Brain pericyte (primary cell): ENCODE results near the gene TLDC2.
"Not testable (repeated sequence)": the region's sequence is repeated elsewhere in the genome, so short reads cannot be mapped to it uniquely, and the experiment has no call there.

Experiments
- DNase-seq: peaks from one replicate; pipeline ENCODE4 v3.0.0-alpha.2; 2012; ENCODE audit warnings: low read depth, low spot score

Gene TLDC2

GRCh38 chr20:36866681-36867495 is 9.1 kb upstream of the TLDC2 start:
- no peak for DNase-seq

GRCh38 chr20:36871640-36872570 is 4.0 kb upstream of the TLDC2 start:
- DNase-seq: no peak

GRCh38 chr20:36872852-36873251 is 3.1 kb upstream of the TLDC2 start:
- no peak for DNase-seq

GRCh38 chr20:36873498-36874189 is 2.3 kb upstream of the TLDC2 start:
- DNase-seq: no peak

DNA sequence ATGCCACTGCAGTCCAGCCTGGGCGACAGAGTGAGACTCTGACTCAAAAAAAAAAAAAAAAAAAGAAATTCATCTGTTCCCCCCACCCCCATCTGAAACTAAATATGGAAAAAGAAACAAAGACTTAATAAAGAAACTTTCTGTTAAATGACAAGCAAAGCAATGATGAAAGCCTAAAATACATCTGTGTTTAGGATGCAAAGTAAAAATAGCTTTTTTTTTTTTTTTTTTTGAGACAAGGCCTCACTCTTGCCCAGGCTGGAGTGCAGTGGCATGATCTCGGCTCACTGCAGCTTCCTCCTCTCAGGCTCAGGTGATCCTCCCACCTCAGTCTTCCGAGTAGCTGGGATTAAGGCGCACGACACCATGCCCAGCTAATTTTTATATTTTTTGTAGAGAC is 845 bp upstream of the TLDC2 start:
- not testable (repeated sequence) for DNase-seq

DNA sequence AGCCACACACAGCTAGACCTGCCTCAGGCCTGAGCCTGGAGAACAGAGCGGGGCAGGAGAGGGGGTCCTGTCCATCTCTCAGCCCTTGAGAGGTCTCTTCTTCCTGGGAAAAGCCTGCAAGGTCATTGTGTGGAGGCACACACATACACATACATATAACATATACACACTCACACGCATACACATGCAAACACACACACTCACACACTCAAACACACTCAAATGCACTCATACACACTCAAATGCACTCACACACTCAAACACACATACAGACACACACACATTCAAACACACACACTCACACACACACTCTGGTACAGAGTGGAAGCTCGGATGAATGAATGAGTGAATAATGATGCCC is 515 bp downstream of the TLDC2 start:
- DNase-seq: no peak

- no peak for DNase-seq
Measured at GRCh38 chr20:36878941-36879340, 3.0 kb downstream of the TLDC2 start.

DNA sequence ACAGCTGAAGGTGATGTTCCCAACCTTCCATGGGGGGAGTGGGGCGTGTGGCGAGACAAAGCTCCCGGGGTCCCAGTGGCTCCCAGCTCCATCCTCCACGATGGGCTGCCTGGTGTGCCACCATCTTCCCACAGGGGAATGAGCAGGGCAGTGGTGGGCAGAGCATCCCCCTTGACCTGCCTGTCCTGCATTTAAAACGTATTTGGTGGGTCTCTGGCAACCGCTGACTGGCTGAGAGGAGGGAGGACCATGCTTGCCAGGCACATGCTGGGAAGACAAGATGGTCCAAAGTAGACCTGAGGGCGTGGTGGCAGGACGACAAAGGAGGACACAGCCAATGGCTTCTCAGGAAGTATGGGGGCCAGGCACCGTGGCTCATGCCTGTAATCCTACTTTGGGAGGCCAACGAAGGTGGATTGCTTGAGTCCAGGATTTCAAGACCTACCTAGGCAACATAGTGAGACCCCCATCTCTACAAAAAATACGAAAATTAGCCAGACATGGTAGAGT is 4.9 kb downstream of the TLDC2 start:
- no peak for DNase-seq

DNA sequence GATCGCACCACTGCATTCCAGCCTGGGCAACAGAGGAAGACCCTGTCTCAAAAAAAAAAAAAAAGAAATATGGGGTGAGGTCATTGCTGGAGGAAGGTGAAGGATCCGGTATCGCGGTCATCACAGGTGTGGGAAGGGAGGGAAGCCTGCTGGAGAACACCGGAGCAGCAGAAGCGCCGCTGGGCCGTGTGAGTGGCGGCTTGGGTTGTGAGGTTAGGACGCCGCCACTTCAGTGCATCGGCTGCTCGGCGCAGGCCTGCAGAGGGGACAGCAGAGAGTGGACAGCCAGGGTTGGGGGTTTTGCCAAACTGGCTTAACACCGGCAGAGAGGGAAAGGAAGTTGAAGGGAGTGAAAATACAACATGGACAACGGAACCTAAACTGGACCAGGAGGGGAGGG is 5.4 kb downstream of the TLDC2 start:
- DNase-seq: no peak

DNA sequence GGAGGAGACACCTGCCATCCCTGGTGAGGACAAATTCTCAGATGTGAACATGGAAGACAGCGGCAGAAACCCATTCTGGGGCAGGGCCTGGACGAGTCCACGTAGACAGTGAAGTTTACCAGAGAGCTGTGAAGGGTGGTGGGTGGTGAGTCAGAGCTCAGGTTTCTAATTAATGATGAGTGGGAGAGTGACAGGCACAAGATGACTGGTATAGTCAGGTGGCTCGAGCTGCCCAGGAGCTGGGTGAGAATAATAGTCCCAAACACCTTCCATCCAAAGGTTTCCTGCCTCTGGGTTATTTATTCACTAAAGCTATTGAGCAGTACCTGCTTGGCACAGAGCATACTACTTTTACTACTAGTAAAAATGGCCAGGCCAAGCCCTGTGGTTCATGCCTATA is 6.0 kb downstream of the TLDC2 start:
- no peak for DNase-seq

DNA sequence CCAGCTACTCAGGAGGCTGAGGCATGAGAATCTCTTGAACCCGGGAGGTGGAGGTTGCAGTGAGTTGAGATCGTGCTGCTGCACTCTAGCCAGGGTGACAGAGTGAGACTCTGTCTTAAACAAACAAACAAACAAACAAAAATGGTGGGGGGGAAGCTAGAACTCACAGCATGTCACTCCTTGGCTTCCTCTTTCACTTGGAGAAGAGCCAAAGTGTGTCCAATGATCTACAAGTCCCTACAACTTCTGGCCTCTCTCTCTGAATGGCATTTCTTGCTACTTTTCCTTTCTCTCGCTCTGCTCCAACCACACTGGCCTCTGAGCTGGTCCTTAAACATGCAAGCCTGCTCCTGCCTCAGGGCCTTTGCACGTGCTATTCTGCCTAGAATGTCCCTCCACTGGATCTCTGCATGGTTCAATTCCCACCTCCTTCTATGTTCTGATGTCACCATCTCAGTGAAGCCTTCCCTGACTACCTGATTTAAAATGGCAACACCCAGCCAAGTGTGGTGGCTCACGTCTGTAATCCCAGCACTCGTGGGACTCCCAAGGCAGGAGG is 8.1 kb downstream of the TLDC2 start:
- no peak for DNase-seq

DNA sequence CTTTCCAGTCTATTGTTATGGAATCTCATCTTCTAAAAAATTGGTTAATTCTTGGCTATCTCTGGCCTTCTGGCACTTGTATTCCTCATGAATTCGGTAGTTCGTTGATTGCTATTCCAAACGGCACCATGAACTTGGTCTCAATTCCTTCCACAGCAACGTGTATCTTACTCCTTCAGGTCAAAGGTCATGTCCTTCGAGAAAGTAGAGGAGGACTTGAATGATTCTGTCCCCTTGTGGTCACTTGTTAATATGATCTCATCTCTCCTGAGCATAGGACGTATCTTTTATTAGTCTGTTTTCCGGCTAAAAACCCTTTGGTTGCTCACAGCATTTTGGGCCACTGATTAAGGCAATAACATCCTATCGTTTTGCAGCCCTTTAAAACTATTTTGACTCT is 9.4 kb downstream of the TLDC2 start:
- DNase-seq: no peak

DNA sequence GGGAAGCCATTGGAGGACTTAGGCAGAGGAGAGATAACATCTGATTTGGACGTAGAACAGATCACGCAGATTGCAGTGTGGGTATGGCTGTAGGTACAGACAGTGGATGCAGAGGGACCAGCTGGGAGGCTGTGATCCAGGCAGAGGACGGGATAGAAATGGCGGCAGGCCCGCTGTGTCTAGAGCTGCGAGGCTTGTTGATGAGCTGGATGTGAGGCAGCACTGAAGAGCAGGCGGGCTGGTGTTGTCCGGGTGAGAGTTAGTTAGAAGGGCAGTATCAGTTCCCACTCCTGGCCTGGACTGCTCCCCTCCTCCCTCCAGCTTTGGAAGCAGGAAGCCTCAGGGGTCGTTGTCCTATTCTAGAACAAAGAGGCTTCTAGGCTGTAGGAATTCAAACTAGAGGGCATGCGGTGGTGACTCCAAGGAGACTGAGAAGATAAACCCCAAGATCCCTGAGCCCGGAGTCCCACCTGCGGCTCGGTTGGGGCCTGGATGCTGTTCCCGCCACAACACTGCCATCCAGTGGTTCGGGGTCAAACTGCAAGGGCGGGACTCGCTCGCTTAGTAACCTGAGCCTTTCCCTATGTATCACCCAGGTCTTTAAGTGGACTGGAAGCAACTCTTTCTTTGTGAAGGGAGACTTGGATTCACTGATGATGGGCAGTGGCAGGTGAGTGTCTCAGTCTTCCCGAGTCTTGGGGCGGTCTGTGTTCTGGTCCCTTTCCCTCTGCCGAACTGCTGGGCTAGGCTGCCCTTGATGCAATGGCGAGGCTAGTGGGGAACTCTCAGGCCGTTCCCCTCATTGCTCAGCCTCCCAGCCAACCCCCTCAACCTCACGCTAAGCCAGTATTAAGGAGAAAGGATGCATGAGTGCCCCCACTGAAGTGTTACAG is 11.2 kb downstream of the TLDC2 start:
- peak; percentile 61 for DNase-seq

- no peak for DNase-seq
Measured at GRCh38 chr20:36887752-36888090, 11.8 kb downstream of the TLDC2 start.

- DNase-seq: no peak
Measured at GRCh38 chr20:36888880-36889516, 13.1 kb downstream of the TLDC2 start.

- DNase-seq: no peak
Measured at GRCh38 chr20:36890586-36890985, 14.6 kb downstream of the TLDC2 start.

DNA sequence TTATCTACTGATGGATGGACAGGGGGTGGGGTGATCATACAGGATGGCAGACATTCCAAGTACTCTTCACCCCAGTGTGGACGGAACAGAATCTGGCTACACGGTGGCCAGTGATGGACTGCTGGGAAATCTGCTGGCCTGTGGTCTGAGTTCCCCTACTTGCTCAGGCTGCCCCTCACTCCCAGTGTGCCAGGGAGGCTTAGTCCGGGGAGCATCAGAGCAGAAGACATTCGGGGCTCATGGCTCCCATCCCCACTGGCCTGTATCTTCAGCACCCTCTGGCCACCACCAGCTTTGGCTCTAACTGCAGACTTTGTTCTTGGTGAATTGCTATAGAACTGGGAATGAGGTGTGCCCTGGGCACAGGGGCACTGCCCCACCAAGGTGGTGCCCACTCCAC is 15.3 kb downstream of the TLDC2 start:
- no peak for DNase-seq

GRCh38 chr20:36893801-36894200 is 17.9 kb downstream of the TLDC2 start:
- DNase-seq: no peak

GRCh38 chr20:36895036-36895435 is 19.1 kb downstream of the TLDC2 start:
- no peak for DNase-seq

DNA sequence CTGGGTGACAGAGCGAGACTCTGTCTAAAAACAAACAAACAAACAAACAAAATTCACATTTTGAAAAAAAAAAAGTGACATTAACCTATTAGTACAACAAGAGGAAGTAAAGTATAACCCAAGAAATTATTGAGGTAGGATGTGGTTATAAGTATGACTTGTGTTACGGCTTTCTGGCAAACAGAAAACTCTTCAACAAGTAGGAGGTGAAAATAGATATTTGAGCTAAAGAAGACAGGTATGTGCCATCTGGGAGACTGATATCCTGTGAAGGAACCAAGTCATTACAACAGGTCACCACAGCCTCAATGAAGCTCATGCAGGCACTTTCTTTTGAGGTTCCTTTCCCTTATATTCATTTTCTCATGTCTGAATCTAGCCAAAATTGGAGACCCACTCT is 28.8 kb downstream of the TLDC2 start:
- DNase-seq: no peak
